Measurements from ENCODE around the gene CDH15.

The CDH15 gene

GRCh38 chr16:89171216-89172170 lies at the start of gene CDH15:
TSS of gene CDH15 (plus strand) at chr16:89171748. CDS start at chr16:89171832, 84 bp downstream.
- DNase-seq: peak in 13 of 14 donors; percentile 22 to 99 (median 71)

- DNase-seq: no peak
Observed at GRCh38 chr16:89122322-89122851, 49.2 kb upstream of the CDH15 start.

- DNase-seq: no peak
Observed at GRCh38 chr16:89123001-89123830, 48.3 kb upstream of the CDH15 start.

GRCh38 chr16:89123831-89124100 lies 47.8 kb upstream of the CDH15 start:
- no peak for DNase-seq

- DNase-seq: no peak
Observed at GRCh38 chr16:89129378-89129777, 42.2 kb upstream of the CDH15 start.

GRCh38 chr16:89130448-89130847 lies 41.1 kb upstream of the CDH15 start:
- no peak for DNase-seq

- DNase-seq: no peak
Observed at GRCh38 chr16:89131783-89132182, 39.8 kb upstream of the CDH15 start.

- no peak for DNase-seq
Observed at GRCh38 chr16:89132194-89133005, 39.1 kb upstream of the CDH15 start.

GRCh38 chr16:89133457-89134127 lies 38.0 kb upstream of the CDH15 start:
- no peak for DNase-seq

- no peak for DNase-seq
Observed at GRCh38 chr16:89134269-89134668, 37.3 kb upstream of the CDH15 start.

GRCh38 chr16:89135166-89135565 lies 36.4 kb upstream of the CDH15 start:
- DNase-seq: no peak

- DNase-seq: no peak
Observed at GRCh38 chr16:89135971-89136765, 35.4 kb upstream of the CDH15 start.

- no peak for DNase-seq
Observed at GRCh38 chr16:89136931-89137330, 34.6 kb upstream of the CDH15 start.

- no peak for DNase-seq
Observed at GRCh38 chr16:89137666-89138512, 33.7 kb upstream of the CDH15 start.

GRCh38 chr16:89138513-89138795 lies 33.1 kb upstream of the CDH15 start:
- no peak for DNase-seq

GRCh38 chr16:89138843-89139520 lies 32.6 kb upstream of the CDH15 start:
- no peak for DNase-seq

GRCh38 chr16:89139907-89140361 lies 31.6 kb upstream of the CDH15 start:
- no peak for DNase-seq

- no peak for DNase-seq
Observed at GRCh38 chr16:89140401-89140800, 31.1 kb upstream of the CDH15 start.
